Neural cell (in vitro differentiated cells): ENCODE results near the gene EPB41L2.

Source experiments
- EP300 ChIP-seq: fragments of 450-650 bp; conservative IDR thresholded peaks from 2 replicates; pipeline ENCODE4 v1.6.1; 2014; ENCODE audit warnings: antibody characterized with exemption, mild to moderate bottlenecking, moderate library complexity; ENCODE audit not compliant: poor library complexity, severe bottlenecking
- EZH2 ChIP-seq: fragments of 200-600, 300-800 bp; shearing (Covaris generic), sonication (generic); IDR thresholded peaks from 2 replicates; pipeline ENCODE4 v1.6.1; 2014; ENCODE audit warnings: antibody characterized with exemption, low read length, borderline replicate concordance, mild to moderate bottlenecking; ENCODE audit not compliant: insufficient read depth, poor library complexity, severe bottlenecking
- POLR2AphosphoS5 ChIP-seq: IDR thresholded peaks from 2 replicates; pipeline ENCODE4 v1.6.1; 2012
- SMC3 ChIP-seq: fragments of 450-650 bp; conservative IDR thresholded peaks from 2 replicates; pipeline ENCODE4 v1.6.1; 2014; ENCODE audit warnings: antibody characterized with exemption, mild to moderate bottlenecking, moderate library complexity; ENCODE audit not compliant: poor library complexity
- TF ChIP-seq, protein P1 (sequence below): fragments of 450-650 bp; IDR thresholded peaks from 2 replicates; pipeline ENCODE4 v1.5.1; 2014; ENCODE audit warnings: antibody characterized with exemption, mild to moderate bottlenecking, moderate library complexity; ENCODE audit not compliant: poor library complexity, severe bottlenecking

DNA sequence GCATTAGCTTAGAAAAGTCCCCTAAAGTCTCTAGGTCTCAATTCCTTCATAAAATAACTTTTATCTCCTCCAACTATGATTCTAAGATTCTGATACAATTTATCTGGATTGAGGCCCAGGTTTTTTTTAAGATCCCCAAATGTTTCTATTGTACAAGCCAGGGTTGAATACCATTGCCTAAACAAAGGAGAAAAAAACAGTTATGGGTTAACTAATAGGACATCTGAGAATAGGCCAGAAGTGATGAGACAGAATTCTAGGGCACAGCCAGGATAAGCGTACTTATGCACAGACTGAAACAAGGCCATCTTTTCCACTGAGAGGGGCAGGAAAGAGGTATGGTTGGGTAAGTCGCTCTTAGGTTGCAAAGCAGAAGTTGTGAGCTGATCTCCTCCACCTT lies 26.4 kb downstream of the EPB41L2 start:
- TF ChIP-seq EP300 (no peak), EZH2 (no peak), SMC3 (no peak), POLR2AphosphoS5 (no peak)
- TF ChIP-seq, protein P1, sequence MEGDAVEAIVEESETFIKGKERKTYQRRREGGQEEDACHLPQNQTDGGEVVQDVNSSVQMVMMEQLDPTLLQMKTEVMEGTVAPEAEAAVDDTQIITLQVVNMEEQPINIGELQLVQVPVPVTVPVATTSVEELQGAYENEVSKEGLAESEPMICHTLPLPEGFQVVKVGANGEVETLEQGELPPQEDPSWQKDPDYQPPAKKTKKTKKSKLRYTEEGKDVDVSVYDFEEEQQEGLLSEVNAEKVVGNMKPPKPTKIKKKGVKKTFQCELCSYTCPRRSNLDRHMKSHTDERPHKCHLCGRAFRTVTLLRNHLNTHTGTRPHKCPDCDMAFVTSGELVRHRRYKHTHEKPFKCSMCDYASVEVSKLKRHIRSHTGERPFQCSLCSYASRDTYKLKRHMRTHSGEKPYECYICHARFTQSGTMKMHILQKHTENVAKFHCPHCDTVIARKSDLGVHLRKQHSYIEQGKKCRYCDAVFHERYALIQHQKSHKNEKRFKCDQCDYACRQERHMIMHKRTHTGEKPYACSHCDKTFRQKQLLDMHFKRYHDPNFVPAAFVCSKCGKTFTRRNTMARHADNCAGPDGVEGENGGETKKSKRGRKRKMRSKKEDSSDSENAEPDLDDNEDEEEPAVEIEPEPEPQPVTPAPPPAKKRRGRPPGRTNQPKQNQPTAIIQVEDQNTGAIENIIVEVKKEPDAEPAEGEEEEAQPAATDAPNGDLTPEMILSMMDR: no peak
